Kidney epithelial cell (primary cell): ENCODE results near the gene BASP1. TPM values are rescaled to one million over a fixed set of nuclear protein-coding genes. Genes with fewer than 3 reads are reported as not detected.
"Not testable (repeated sequence)": the region's sequence is repeated elsewhere in the genome, so short reads cannot be mapped to it uniquely, and the experiment has no call there.

Experiments used
- DNase-seq: peaks from one replicate; pipeline ENCODE4 v3.0.0-alpha.2; 2010; ENCODE audit warnings: low read depth
- H3K27me3 ChIP-seq: 2 replicates; pipeline ENCODE4 v1.6.0; 2011; ENCODE audit warnings: low read length; ENCODE audit not compliant: control insufficient read depth, insufficient read depth
- H3K36me3 ChIP-seq: 2 replicates; pipeline ENCODE4 v1.5.1; 2011; ENCODE audit warnings: low read length; ENCODE audit not compliant: control insufficient read depth, insufficient read depth
- H3K4me3 ChIP-seq: 2 replicates; pipeline ENCODE4 v1.5.1; 2011; ENCODE audit warnings: low read depth, mild to moderate bottlenecking, control low read depth, low read length
- total RNA-seq: library from RNA; depleted of rRNA; stranded (reverse); fragments of >200 nt; gene quantifications from 2 replicates; pipeline ENCODE4 v1.2.3, GENCODE V29; 2015
- TF ChIP-seq, protein P1 (sequence below): IDR thresholded peaks from 2 replicates; pipeline ENCODE4 v1.5.1; 2011; ENCODE audit warnings: mild to moderate bottlenecking, moderate library complexity, low read length, control low read depth, inconsistent platforms; ENCODE audit not compliant: insufficient read depth, poor library complexity, severe bottlenecking

The BASP1 gene
- total RNA-seq, 1 donor from 2014 or later: 120 TPM

DNA sequence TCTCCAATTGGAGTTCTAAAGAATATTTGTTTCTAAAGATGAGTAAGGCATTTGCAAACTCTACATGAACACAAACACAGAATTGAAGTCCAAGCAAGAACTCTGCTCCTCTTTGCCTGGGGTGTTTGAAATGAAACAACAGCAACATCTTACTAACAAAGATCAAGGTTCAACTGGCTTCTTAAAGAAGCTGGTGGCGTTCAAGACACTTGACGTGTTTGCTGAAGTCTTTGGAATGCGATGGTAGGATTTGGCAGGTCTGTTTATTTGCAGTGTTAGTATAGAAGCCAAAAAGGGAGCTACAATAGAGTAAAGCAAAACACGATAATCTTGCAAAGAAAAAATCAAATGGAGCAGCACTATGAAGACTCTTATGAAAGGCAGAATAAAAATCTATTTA, 94.9 kb downstream of the BASP1 start:
- Histone ChIP-seq H3K36me3 (no peaks in the 10 kb centered on the region), H3K27me3 (no peaks in the 10 kb centered on the region), H3K4me3 (no peak overlapping the region)
- TF ChIP-seq, protein P1, sequence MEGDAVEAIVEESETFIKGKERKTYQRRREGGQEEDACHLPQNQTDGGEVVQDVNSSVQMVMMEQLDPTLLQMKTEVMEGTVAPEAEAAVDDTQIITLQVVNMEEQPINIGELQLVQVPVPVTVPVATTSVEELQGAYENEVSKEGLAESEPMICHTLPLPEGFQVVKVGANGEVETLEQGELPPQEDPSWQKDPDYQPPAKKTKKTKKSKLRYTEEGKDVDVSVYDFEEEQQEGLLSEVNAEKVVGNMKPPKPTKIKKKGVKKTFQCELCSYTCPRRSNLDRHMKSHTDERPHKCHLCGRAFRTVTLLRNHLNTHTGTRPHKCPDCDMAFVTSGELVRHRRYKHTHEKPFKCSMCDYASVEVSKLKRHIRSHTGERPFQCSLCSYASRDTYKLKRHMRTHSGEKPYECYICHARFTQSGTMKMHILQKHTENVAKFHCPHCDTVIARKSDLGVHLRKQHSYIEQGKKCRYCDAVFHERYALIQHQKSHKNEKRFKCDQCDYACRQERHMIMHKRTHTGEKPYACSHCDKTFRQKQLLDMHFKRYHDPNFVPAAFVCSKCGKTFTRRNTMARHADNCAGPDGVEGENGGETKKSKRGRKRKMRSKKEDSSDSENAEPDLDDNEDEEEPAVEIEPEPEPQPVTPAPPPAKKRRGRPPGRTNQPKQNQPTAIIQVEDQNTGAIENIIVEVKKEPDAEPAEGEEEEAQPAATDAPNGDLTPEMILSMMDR: no peak
- DNase-seq: no peak

- DNase-seq: no peak
- TF ChIP-seq, protein P1: no peak
- Histone ChIP-seq H3K27me3 (no peaks in the 10 kb centered on the region), H3K4me3 (no peak overlapping the region), H3K36me3 (no peaks in the 10 kb centered on the region)
Measured at GRCh38 chr5:17314907-17315471, 97.6 kb downstream of the BASP1 start.

DNA sequence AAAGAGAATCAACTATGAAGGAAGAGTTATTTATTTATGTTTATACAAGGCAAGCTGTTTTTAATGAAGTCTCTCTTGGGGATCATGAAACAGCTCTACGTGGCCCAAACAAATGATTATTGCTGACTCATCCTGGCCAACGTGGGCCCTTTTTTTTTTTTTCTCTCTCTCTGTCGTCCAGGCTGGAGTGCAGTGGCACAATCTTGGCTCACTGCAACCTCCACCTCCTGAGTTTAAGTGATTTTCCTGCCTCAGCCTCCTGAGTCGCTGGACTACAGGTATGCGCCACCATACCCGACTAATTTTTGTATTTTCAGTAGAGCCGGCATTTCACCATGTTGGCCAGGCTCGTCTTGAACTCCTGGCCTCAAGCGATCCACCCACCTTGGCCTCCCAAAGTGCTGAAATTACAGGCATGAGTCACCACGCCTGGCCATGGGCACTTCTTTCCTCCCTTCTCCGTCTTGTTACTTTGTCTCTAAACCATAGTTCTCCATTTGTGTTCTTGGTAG, 98.3 kb downstream of the BASP1 start:
- no peak overlapping the region for H3K4me3 ChIP-seq
- no peak for DNase-seq
- TF ChIP-seq, protein P1: no peak

DNA sequence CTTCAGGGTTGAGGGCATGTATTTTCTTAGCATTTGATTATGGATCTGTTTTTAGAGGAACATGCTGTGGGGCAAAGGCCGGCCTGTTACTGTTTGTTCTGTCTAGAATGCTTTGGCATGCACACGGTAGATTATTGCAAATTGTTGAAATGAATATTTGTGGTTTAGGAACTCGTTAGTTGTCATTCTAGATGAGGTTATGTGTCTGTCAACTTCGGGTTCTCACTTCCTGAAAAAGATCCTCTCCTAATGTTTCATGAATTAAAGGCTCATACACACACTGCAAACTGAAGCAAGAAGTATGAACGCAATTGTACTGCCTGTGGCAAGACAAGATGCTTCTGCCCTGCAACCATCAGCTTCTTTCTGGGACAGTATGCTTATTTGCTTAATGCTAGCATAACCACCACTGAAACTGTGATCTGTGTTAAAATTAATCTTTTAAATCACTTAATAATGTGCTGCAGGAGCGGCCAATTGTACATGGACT, 99.6 kb downstream of the BASP1 start:
- DNase-seq: no peak
- no peak overlapping the region for H3K4me3 ChIP-seq
- TF ChIP-seq, protein P1: no peak
- no peaks in the 10 kb centered on the region for H3K36me3 ChIP-seq
- H3K27me3 ChIP-seq: no peaks in the 10 kb centered on the region

More for the DNA sequence above, 98.3 kb downstream of the BASP1 start:
- H3K36me3 ChIP-seq: no peaks in the 10 kb centered on the region
- no peaks in the 10 kb centered on the region for H3K27me3 ChIP-seq

- H3K4me3 ChIP-seq: no peak overlapping the region
- TF ChIP-seq, protein P1: no peak
Measured at GRCh38 chr5:17317473-17317872, 100.0 kb downstream of the BASP1 start.

DNA sequence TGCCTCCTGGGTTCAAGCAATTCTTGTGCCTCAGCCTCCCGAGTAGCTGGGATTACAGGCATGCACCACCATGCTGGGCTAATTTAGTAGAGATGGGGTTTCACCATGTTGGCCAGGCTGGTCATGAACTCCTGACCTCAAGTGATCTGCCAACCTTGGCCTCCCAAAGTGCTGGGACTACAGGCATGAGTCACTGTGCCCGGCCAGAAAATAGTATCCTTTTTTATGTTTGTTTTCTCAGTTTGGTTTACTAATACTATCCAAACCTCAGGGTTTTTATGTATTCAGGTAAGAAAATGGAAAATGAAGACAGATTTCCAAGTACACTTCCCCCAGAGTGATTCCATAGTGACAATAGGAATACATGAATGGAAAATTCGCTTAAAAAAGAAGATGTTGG, 101.7 kb downstream of the BASP1 start:
- not testable (repeated sequence) for H3K36me3 ChIP-seq, DNase-seq, H3K4me3 ChIP-seq, H3K27me3 ChIP-seq

More at GRCh38 chr5:17317473-17317872, 100.0 kb downstream of the BASP1 start:
- Histone ChIP-seq H3K36me3 (no peaks in the 10 kb centered on the region), H3K27me3 (no peaks in the 10 kb centered on the region)
- no peak for DNase-seq
